SU-DHL-6 (cell line): ENCODE results near the gene IFNL4.
"Not testable (repeated sequence)": the region's sequence is repeated elsewhere in the genome, so short reads cannot be mapped to it uniquely, and the experiment has no call there.

ENCODE experiments used
- H2AFZ ChIP-seq: fragments of 200-600 bp; sonication (generic); 2 replicates; pipeline ENCODE4 v1.6.1; 2014; ENCODE audit warnings: low read depth, mild to moderate bottlenecking, moderate library complexity, mixed read lengths, antibody characterized with exemption, low read length; ENCODE audit not compliant: severe bottlenecking
- H3F3A ChIP-seq: fragments of 200-600 bp; shearing (Covaris generic); 2 replicates; pipeline ENCODE4 v1.6.0; 2016; ENCODE audit warnings: antibody characterized with exemption, mild to moderate bottlenecking; ENCODE audit not compliant: insufficient read depth
- H3K27ac ChIP-seq: fragments of 200-600 bp; sonication (generic); 2 replicates; pipeline ENCODE4 v1.5.1; 2016; ENCODE audit warnings: low read depth, mild to moderate bottlenecking, low read length, moderate library complexity, mixed read lengths
- H3K27me3 ChIP-seq: fragments of 200-600 bp; sonication (generic), shearing (Covaris generic); 2 replicates; pipeline ENCODE4 v1.6.0; 2014; ENCODE audit warnings: mild to moderate bottlenecking, low read length
- H3K36me3 ChIP-seq: fragments of 200-600 bp; sonication (generic); 2 replicates; pipeline ENCODE4 v1.6.1; 2014; ENCODE audit warnings: mild to moderate bottlenecking, low read length, mixed read lengths
- H3K4me2 ChIP-seq: fragments of 300-600, 200-600 bp; shearing (Covaris generic), sonication (generic); 2 replicates; pipeline ENCODE4 v1.6.0; 2014; ENCODE audit warnings: low read length, low read depth, mild to moderate bottlenecking; ENCODE audit not compliant: poor library complexity, severe bottlenecking
- H3K4me3 ChIP-seq: fragments of 200-600 bp; sonication (generic); 2 replicates; pipeline ENCODE4 v1.5.1; 2014; ENCODE audit warnings: antibody characterized with exemption, low read length, mild to moderate bottlenecking, mixed read lengths; ENCODE audit not compliant: insufficient read depth, poor library complexity, severe bottlenecking
- H3K79me2 ChIP-seq: fragments of 200-600 bp; sonication (generic); 2 replicates; pipeline ENCODE4 v1.6.1; 2014; ENCODE audit warnings: mild to moderate bottlenecking, low read length, moderate library complexity; ENCODE audit not compliant: insufficient read depth
- H3K9ac ChIP-seq: fragments of 200-600 bp; sonication (generic); 2 replicates; pipeline ENCODE4 v1.7.0; 2014; ENCODE audit warnings: mild to moderate bottlenecking, low read length
- H3K9me2 ChIP-seq: fragments of 200-600 bp; sonication (generic); replicated peaks from 2 replicates; pipeline ENCODE4 v1.6.1; 2014; ENCODE audit warnings: low read length; ENCODE audit not compliant: insufficient read depth
- H3K9me3 ChIP-seq: fragments of 200-600 bp; sonication (generic); 2 replicates; pipeline ENCODE4 v1.6.1; 2014; ENCODE audit warnings: low read length, mixed read lengths; ENCODE audit not compliant: insufficient read depth
- H4K20me1 ChIP-seq: fragments of 200-600 bp; sonication (generic); 2 replicates; pipeline ENCODE4 v1.6.1; 2014; ENCODE audit warnings: low read depth, mild to moderate bottlenecking, antibody characterized with exemption, low read length, moderate library complexity, mixed read lengths
- CTCF ChIP-seq: fragments of 200-600 bp; sonication (generic); IDR thresholded peaks from one replicate; pipeline ENCODE4 v1.5.1; 2017; ENCODE audit warnings: antibody characterized with exemption, mild to moderate bottlenecking, low read length, moderate library complexity; ENCODE audit not compliant: insufficient read depth, poor library complexity, severe bottlenecking
- EZH2phosphoT487 ChIP-seq: fragments of 200-600 bp; sonication (generic), shearing (Covaris generic); conservative IDR thresholded peaks from 2 replicates; pipeline ENCODE4 v1.6.1; 2018; ENCODE audit warnings: mild to moderate bottlenecking, antibody characterized with exemption, low read length, moderate library complexity, mixed read lengths

The IFNL4 gene

GRCh38 chr19:39246951-39247669 is 1.5 kb downstream of the IFNL4 start:
- Histone ChIP-seq H3K9me2 (no peaks in the 10 kb centered on the region), H3K27me3 (no peaks in the 10 kb centered on the region), H3K36me3 (no peaks in the 10 kb centered on the region), H4K20me1 (no peaks in the 10 kb centered on the region), H3K4me2 (no peak overlapping the region), H3K9me3 (no peaks in the 10 kb centered on the region), H3K9ac (no peak overlapping the region), H3F3A (no peaks in the 10 kb centered on the region), H2AFZ (no peak overlapping the region), H3K79me2 (no peaks in the 10 kb centered on the region), H3K27ac (no peak overlapping the region), H3K4me3 (no peak overlapping the region)
- TF ChIP-seq CTCF, result no peak
- no peak for TF ChIP-seq EZH2phosphoT487

GRCh38 chr19:39245166-39245565 is 3.5 kb downstream of the IFNL4 start:
- H3K4me2 ChIP-seq, H3F3A ChIP-seq, H3K4me3 ChIP-seq, H3K9ac ChIP-seq, H2AFZ ChIP-seq, H3K27ac ChIP-seq, H3K9me3 ChIP-seq, H3K9me2 ChIP-seq, H3K36me3 ChIP-seq, H3K27me3 ChIP-seq, H4K20me1 ChIP-seq, H3K79me2 ChIP-seq: not testable (repeated sequence)

GRCh38 chr19:39244410-39245100 is 4.1 kb downstream of the IFNL4 start, which contains the start of gene IFNL3:
Gene IFNL3, minus strand, starts transcription at chr19:39245006. Its CDS starts 39 bp downstream, at chr19:39244967.
- not testable (repeated sequence) for H3K9me3 ChIP-seq, H3K9ac ChIP-seq, H3K36me3 ChIP-seq, H3K27ac ChIP-seq, H2AFZ ChIP-seq, H3K79me2 ChIP-seq, H3F3A ChIP-seq, H4K20me1 ChIP-seq, H3K4me2 ChIP-seq, H3K27me3 ChIP-seq, H3K4me3 ChIP-seq, H3K9me2 ChIP-seq

- not testable (repeated sequence) for H3K9me3 ChIP-seq, H3K79me2 ChIP-seq, H2AFZ ChIP-seq, H3K27ac ChIP-seq, H3K9ac ChIP-seq, H3F3A ChIP-seq, H3K27me3 ChIP-seq, H3K4me3 ChIP-seq, H3K4me2 ChIP-seq, H3K9me2 ChIP-seq, H3K36me3 ChIP-seq, H4K20me1 ChIP-seq
Observed at GRCh38 chr19:39243741-39244140, 4.9 kb downstream of the IFNL4 start.

GRCh38 chr19:39240421-39240820 is 8.2 kb downstream of the IFNL4 start:
- Histone ChIP-seq H3K9ac (no peak overlapping the region), H3F3A (no peaks in the 10 kb centered on the region), H3K36me3 (no peaks in the 10 kb centered on the region), H3K4me3 (no peak overlapping the region), H4K20me1 (no peaks in the 10 kb centered on the region), H3K27ac (no peak overlapping the region), H2AFZ (no peak overlapping the region), H3K79me2 (no peaks in the 10 kb centered on the region), H3K27me3 (no peaks in the 10 kb centered on the region), H3K9me3 (no peaks in the 10 kb centered on the region), H3K4me2 (no peak overlapping the region), H3K9me2 (no peaks in the 10 kb centered on the region)
- no peak for TF ChIP-seq CTCF
- TF ChIP-seq EZH2phosphoT487, result no peak
